Measurements from ENCODE around the gene FOXN3.

- no peak for TF ChIP-seq EZH2phosphoT487 (IDR thresholded peaks at IDR 0.05; ENCODE audit: borderline replicate concordance)
- no peak for TF ChIP-seq CTCF (conservative IDR thresholded peaks at IDR 0.05; ENCODE audit: low read length)
Observed at GRCh38 chr14:89445273-89445973, 28.4 kb upstream of the FOXN3 start.
